HepG2 (cell line): ENCODE data around the gene TMEM258. TPM values are rescaled to one million over a fixed set of nuclear protein-coding genes. Genes with fewer than 3 reads are reported as not detected.
A peak's percentile ranks its signal among the peaks of the same experiment; 100 is the strongest.

Source experiments
- CREB1 ChIP-seq, 2 experiments: fragments of 450-650 bp in 1 of 2; IDR thresholded peaks; 2 replicates each; pipeline ENCODE4 v1.6.1; 2016 to 2017; ENCODE audit warnings: control low read depth in 1 of 2, mild to moderate bottlenecking in 1 of 2, missing compliant biosample characterization in 1 of 2, missing genetic modification characterization in 1 of 2
- FOXK1 ChIP-seq: sonication (generic); formaldehyde crosslinking; IDR thresholded peaks from 2 replicates; pipeline ENCODE4 v1.4.0; 2020; ENCODE audit warnings: low read depth, missing genetic modification reagents, borderline replicate concordance
- MEIS1 ChIP-seq: sonication (generic); formaldehyde crosslinking; IDR thresholded peaks from 2 replicates; pipeline ENCODE4 v1.9.0; 2021; ENCODE audit warnings: mild to moderate bottlenecking, missing genetic modification reagents, moderate library complexity, borderline replicate concordance
- PHF21A ChIP-seq: sonication (generic); formaldehyde crosslinking; IDR thresholded peaks from 2 replicates; pipeline ENCODE4 v1.5.0; 2020; ENCODE audit warnings: mild to moderate bottlenecking, missing genetic modification reagents
- POLR2A ChIP-seq, 2 experiments: IDR thresholded peaks; 2 replicates each; pipeline ENCODE4 v1.6.1; 2011; ENCODE audit warnings: low read depth in 2 of 2, low read length in 2 of 2, mild to moderate bottlenecking in 1 of 2, moderate library complexity in 1 of 2; ENCODE audit not compliant: insufficient read depth in 1 of 2
- SP5 ChIP-seq: IDR thresholded peaks from 2 replicates; pipeline ENCODE4 v1.6.1; 2016; ENCODE audit warnings: low read depth, borderline replicate concordance
- WIZ ChIP-seq: sonication (generic); formaldehyde crosslinking; IDR thresholded peaks from 2 replicates; pipeline ENCODE4 v1.5.1; 2020; ENCODE audit warnings: mild to moderate bottlenecking, missing genetic modification reagents
- ZFP62 ChIP-seq: sonication (generic); formaldehyde crosslinking; IDR thresholded peaks from 2 replicates; pipeline ENCODE4 v1.4.0; 2020; ENCODE audit warnings: missing genetic modification reagents
- ZNF670 ChIP-seq: sonication (generic); formaldehyde crosslinking; IDR thresholded peaks from 2 replicates; pipeline ENCODE4 v1.8.0; 2022; ENCODE audit warnings: mild to moderate bottlenecking, missing genetic modification reagents, borderline replicate concordance
- ZNF788 ChIP-seq: sonication (generic); formaldehyde crosslinking; IDR thresholded peaks from 2 replicates; pipeline ENCODE4 v1.5.0; 2020; ENCODE audit warnings: mild to moderate bottlenecking, missing genetic modification reagents, borderline replicate concordance
- ZSCAN22 ChIP-seq: sonication (generic); formaldehyde crosslinking; IDR thresholded peaks from 2 replicates; pipeline ENCODE4 v1.4.0; 2020; ENCODE audit warnings: mild to moderate bottlenecking, missing genetic modification reagents
- polyA plus RNA-seq, 8 experiments: library from polyadenylated mRNA; depleted of rRNA in 3 of 8; stranded (reverse) in 7 of 8; unstranded in 1 of 8; fragments of >200 nt; fragmentation: Illumina TruSeq in 4 of 8; extraction: Trizol in 4 of 8; gene quantifications; 2 replicates each; pipeline versions ENCODE4 v1.2.1 to v1.2.3, GENCODE V29; 2011 to 2016; ENCODE audit warnings: low read depth in 4 of 8, missing spikeins in 1 of 8, mixed read lengths in 1 of 8; ENCODE audit not compliant: insufficient read depth in 1 of 8
- total RNA-seq, 5 experiments: library from RNA; depleted of rRNA; stranded (reverse); fragments of >200 nt; fragmentation: Illumina TruSeq; extraction: Trizol; gene quantifications; 2 replicates each; pipeline ENCODE4 v1.2.3, GENCODE V29; 2016; ENCODE audit warnings: low read depth in 1 of 5
- TF ChIP-seq, protein P1 (sequence below): sonication (generic); formaldehyde crosslinking; IDR thresholded peaks from 2 replicates; pipeline ENCODE4 v1.4.0; 2020; ENCODE audit warnings: mild to moderate bottlenecking, missing genetic modification reagents
- TF ChIP-seq, protein P2 (sequence below): sonication (generic); formaldehyde crosslinking; IDR thresholded peaks from 2 replicates; pipeline ENCODE4 v1.4.0; 2020; ENCODE audit warnings: mild to moderate bottlenecking, missing genetic modification reagents
- TF ChIP-seq, protein P3 (sequence below): sonication (generic); formaldehyde crosslinking; IDR thresholded peaks from 2 replicates; pipeline ENCODE4 v1.5.1; 2020; ENCODE audit warnings: missing genetic modification reagents, mild to moderate bottlenecking, borderline replicate concordance
- TF ChIP-seq, protein P4 (sequence below): sonication (generic); formaldehyde crosslinking; IDR thresholded peaks from 2 replicates; pipeline ENCODE4 v1.4.0; 2020; ENCODE audit warnings: mild to moderate bottlenecking, low read depth, missing genetic modification reagents

TMEM258 gene
- total and polyA plus RNA-seq, 2 of the 13 experiments (the other 11 are each of a cell fraction or from before 2014, with no cell fraction given) = 175 to 424 TPM

DNA sequence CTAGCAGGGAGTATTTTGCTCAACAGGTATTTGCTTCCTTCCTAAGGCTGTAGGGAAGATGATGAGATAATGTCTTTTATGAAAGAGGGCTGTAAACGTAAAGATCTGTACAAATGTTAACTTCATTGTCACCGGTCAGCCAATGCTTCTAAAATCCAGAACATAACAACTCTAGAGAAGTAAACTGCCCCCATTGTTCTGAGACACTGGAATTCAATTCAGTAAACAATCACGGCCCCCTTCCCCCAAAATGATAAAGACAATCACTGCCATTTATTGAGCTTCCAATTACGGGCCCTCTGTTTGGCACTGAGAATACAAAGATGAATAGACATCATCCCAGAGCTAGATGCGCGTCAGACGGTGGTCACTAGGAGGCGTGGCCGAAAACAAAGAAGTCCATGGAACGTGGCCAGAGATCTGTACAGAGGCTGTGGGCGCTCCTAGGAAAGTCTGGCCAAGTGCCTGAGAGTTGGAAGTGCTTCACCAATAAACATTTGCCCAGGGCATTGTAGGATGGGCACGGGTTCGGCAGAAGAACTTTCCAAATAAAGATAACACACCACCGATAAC lies 576 bp downstream of the TMEM258 start (continued):
- TF ChIP-seq, protein P1, sequence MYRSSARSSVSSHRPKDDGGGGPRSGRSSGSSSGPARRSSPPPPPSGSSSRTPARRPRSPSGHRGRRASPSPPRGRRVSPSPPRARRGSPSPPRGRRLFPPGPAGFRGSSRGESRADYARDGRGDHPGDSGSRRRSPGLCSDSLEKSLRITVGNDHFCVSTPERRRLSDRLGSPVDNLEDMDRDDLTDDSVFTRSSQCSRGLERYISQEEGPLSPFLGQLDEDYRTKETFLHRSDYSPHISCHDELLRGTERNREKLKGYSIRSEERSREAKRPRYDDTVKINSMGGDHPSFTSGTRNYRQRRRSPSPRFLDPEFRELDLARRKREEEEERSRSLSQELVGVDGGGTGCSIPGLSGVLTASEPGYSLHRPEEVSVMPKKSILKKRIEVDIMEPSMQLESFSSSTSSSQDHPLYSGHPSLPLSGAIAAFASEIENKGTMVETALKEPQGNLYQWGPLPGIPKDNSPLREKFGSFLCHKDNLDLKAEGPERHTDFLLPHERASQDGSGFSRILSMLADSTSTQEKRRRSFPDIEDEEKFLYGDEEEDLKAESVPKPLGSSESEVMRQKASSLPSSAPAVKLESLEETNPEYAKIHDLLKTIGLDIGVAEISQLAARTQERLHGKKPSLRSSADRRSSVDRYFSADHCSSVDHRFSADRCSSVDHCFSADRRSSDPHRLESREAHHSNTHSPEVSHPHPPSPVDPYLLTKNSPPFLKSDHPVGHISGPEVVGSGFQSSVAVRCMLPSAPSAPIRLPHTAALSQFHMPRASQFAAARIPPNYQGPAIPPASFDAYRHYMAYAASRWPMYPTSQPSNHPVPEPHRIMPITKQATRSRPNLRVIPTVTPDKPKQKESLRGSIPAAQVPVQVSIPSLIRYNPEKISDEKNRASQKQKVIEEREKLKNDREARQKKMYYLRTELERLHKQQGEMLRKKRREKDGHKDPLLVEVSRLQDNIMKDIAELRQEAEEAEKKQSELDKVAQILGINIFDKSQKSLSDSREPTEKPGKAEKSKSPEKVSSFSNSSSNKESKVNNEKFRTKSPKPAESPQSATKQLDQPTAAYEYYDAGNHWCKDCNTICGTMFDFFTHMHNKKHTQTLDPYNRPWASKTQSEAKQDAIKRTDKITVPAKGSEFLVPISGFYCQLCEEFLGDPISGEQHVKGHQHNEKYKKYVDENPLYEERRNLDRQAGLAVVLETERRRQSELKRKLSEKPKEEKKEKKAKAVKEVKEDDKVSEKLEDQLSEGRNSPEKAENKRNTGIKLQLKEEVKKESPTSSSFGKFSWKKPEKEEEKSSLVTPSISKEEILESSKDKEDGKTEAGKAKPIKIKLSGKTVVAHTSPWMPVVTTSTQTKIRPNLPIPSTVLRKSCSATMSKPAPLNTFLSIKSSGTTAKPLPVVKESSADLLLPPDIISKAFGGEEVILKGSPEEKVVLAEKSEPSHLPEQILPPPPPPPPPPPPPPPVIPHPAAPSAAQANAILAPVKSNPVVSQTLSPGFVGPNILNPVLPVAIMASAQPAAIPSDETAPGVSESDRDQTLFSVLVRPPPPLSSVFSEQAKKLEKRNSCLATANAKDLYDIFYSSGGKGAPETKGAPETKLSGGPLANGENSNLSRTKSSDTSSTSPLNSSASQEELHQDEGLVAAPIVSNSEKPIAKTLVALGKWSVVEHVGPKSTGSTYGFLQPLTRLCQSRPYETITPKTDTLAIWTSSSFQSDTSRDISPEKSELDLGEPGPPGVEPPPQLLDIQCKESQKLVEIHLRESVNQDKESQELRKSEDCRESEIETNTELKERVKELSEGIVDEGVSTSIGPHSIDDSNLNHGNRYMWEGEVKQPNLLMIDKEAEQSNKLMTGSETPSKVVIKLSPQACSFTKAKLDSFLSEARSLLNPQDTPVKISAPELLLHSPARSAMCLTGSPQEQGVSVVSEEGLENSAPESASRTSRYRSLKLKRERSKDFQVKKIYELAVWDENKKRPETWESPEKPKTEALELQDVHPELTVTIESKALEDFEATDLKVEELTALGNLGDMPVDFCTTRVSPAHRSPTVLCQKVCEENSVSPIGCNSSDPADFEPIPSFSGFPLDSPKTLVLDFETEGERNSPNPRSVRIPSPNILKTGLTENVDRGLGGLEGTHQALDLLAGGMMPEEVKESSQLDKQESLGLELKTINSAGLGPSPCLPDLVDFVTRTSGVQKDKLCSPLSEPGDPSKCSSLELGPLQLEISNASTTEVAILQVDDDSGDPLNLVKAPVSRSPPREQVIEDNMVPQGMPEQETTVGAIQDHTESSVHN = peak; percentile 19; the same call in 1 of the 2 replicates
- TF ChIP-seq PHF21A (0 out of 2 replicates have a peak, but pooled peaks have one; percentile 3), ZSCAN22 (CRISPR knock-in tag) (peak; percentile 72; the same call in 1 of the 2 replicates), CREB1 (IDR thresholded peaks at IDR 0.05) (peak; percentile 14; the same call in 1 of the 2 replicates), CREB1 (CRISPR knock-in tag; IDR thresholded peaks at IDR 0.05) (no peak), FOXK1 (CRISPR knock-in tag) (peak; percentile 39; the same call in 1 of the 2 replicates), ZFP62 (CRISPR knock-in tag) (no peak), ZNF670 (CRISPR knock-in tag) (0 out of 2 replicates have a peak, but pooled peaks have one; percentile 34), ZNF788 (CRISPR knock-in tag) (0 out of 2 replicates have a peak, but pooled peaks have one; percentile 1), SP5 (CRISPR knock-in tag) (peak; percentile 47; the same call in 1 of the 2 replicates), WIZ (CRISPR knock-in tag) (0 out of 2 replicates have a peak, but pooled peaks have one; percentile 15), POLR2A (IDR thresholded peaks at IDR 0.05; ENCODE audit: insufficient read depth in 1 of 2, low read depth in 2 of 2, low read length in 2 of 2) (peak in 1 of 2 experiments; percentile 74; a peak in 3 of 4 replicates), MEIS1 (CRISPR knock-in tag) (no peak)
- TF ChIP-seq, protein P2, sequence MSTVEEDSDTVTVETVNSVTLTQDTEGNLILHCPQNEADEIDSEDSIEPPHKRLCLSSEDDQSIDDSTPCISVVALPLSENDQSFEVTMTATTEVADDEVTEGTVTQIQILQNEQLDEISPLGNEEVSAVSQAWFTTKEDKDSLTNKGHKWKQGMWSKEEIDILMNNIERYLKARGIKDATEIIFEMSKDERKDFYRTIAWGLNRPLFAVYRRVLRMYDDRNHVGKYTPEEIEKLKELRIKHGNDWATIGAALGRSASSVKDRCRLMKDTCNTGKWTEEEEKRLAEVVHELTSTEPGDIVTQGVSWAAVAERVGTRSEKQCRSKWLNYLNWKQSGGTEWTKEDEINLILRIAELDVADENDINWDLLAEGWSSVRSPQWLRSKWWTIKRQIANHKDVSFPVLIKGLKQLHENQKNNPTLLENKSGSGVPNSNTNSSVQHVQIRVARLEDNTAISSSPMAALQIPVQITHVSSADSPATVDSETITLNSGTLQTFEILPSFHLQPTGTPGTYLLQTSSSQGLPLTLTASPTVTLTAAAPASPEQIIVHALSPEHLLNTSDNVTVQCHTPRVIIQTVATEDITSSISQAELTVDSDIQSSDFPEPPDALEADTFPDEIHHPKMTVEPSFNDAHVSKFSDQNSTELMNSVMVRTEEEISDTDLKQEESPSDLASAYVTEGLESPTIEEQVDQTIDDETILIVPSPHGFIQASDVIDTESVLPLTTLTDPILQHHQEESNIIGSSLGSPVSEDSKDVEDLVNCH (CRISPR knock-in tag) = 0 out of 2 replicates have a peak, but pooled peaks have one; percentile 18
- TF ChIP-seq, protein P3, sequence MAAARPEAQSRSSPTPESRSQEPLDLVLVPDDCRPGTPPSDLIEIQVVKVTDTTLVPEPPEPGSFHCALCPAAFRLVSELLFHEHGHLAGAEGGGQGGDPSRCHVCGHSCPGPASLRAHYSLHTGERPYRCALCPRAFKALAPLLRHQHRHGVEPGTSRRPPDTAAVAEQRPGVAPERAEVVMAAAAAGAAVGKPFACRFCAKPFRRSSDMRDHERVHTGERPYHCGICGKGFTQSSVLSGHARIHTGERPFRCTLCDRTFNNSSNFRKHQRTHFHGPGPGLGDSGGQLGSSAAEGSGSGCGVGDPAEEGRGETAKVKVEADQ = no peak
- TF ChIP-seq, protein P4, sequence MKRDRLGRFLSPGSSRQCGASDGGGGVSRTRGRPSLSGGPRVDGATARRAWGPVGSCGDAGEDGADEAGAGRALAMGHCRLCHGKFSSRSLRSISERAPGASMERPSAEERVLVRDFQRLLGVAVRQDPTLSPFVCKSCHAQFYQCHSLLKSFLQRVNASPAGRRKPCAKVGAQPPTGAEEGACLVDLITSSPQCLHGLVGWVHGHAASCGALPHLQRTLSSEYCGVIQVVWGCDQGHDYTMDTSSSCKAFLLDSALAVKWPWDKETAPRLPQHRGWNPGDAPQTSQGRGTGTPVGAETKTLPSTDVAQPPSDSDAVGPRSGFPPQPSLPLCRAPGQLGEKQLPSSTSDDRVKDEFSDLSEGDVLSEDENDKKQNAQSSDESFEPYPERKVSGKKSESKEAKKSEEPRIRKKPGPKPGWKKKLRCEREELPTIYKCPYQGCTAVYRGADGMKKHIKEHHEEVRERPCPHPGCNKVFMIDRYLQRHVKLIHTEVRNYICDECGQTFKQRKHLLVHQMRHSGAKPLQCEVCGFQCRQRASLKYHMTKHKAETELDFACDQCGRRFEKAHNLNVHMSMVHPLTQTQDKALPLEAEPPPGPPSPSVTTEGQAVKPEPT = no peak; the same call in 1 of the 2 replicates
